Fibroblast of mammary gland (primary cell): ENCODE results near the gene STARD4.

Source experiments
- DNase-seq: peaks from one replicate; pipeline ENCODE4 v3.0.0-alpha.2; 2010; ENCODE audit warnings: low read depth
- H3K4me3 ChIP-seq: 2 replicates; pipeline ENCODE4 v1.5.1; 2011; ENCODE audit warnings: low read depth, mild to moderate bottlenecking, low read length, moderate library complexity; ENCODE audit not compliant: control insufficient read depth
- TF ChIP-seq, protein P1 (sequence below): conservative IDR thresholded peaks from 2 replicates; pipeline ENCODE4 v1.5.1; 2011; ENCODE audit warnings: low read depth, low read length, inconsistent platforms; ENCODE audit not compliant: control insufficient read depth, insufficient read depth

STARD4 gene

DNA sequence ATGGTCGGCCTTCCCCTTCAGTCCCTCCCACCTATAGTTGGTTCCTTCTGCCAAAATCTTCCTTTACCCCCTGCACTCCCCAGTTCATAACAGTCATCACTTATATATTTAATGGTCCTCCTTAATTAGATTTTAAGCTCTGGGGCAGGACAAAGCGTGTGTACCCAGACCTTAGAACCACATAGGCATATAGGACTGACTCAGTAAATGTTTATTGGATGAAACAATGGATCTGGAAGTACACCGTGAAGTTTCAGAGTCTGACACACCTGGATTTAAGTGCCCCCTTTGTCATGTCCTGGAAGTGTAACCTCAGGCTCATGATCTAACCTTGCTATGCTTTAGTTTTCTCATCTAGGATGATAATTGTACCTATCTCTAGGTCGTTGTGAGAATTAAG lies 32.0 kb downstream of the STARD4 start:
- no peak overlapping the region for H3K4me3 ChIP-seq
- no peak for DNase-seq
- TF ChIP-seq, protein P1, sequence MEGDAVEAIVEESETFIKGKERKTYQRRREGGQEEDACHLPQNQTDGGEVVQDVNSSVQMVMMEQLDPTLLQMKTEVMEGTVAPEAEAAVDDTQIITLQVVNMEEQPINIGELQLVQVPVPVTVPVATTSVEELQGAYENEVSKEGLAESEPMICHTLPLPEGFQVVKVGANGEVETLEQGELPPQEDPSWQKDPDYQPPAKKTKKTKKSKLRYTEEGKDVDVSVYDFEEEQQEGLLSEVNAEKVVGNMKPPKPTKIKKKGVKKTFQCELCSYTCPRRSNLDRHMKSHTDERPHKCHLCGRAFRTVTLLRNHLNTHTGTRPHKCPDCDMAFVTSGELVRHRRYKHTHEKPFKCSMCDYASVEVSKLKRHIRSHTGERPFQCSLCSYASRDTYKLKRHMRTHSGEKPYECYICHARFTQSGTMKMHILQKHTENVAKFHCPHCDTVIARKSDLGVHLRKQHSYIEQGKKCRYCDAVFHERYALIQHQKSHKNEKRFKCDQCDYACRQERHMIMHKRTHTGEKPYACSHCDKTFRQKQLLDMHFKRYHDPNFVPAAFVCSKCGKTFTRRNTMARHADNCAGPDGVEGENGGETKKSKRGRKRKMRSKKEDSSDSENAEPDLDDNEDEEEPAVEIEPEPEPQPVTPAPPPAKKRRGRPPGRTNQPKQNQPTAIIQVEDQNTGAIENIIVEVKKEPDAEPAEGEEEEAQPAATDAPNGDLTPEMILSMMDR: no peak

DNA sequence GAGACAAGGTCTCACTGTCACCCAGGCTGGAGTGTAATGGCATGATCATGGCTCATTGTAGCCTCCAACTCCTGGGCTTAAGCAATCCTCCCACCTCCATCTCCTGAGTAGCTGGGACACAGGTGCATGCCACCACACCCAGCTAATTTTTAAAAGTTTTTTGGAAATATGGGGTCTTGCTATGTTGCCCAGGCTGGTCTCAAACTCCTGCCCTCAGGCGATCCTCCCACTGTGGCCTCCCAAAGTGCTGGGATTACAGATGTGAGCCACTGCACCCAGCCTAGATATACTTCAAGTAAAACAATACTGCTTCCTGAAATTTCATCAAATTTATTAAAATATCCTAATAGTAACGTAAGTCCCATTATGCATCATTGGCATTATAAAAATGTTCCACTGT lies 33.4 kb downstream of the STARD4 start:
- no peak overlapping the region for H3K4me3 ChIP-seq
- DNase-seq: no peak
- TF ChIP-seq, protein P1: no peak

GRCh38 chr5:111478266-111478665 lies 34.1 kb downstream of the STARD4 start:
- no peak overlapping the region for H3K4me3 ChIP-seq
- TF ChIP-seq, protein P1: peak; percentile 32
- peak; percentile 38 for DNase-seq

DNA sequence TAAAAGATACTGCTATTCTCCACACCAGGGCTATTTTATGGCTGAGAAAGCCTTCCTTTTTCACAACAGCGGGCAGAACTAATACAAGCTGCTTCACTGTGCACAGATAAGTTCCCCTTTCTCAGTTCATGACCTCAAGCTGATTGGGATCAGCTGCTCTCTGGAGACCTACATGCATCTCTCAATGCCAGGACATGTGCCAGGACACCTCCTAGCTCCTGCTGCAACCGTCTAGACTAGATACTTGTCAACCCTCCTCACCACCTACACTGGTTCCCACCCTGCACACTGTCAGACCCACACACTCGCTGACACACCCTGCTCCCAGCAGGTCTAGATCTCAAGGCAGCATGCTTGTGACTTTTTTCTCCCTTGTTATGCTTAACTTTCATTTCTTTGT lies 39.8 kb downstream of the STARD4 start:
- no peak overlapping the region for H3K4me3 ChIP-seq
- no peak for DNase-seq
- TF ChIP-seq, protein P1: no peak

DNA sequence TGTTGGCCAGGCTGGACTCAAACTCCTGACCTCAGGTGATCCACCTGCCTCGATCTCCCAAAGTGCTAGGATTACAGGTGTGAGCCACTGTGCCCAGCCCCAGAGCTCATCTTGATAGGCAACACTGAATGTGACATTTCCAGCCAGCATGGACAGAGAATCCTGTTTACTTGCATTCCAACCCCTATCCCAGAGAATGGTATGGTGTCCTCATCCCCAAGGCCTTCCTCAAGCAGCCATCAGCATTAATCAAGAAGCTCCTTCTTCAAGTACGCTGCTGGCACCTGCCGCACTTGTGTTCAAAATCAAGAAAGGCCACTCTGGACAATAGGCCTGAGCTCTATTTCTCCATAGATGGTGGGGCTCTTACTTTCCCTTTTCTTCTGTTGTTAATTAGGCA lies 40.2 kb downstream of the STARD4 start:
- no peak overlapping the region for H3K4me3 ChIP-seq
- TF ChIP-seq, protein P1: no peak
- no peak for DNase-seq

GRCh38 chr5:111469903-111470302 lies 42.4 kb downstream of the STARD4 start:
- no peak for DNase-seq
- no peak overlapping the region for H3K4me3 ChIP-seq
- TF ChIP-seq, protein P1: no peak

DNA sequence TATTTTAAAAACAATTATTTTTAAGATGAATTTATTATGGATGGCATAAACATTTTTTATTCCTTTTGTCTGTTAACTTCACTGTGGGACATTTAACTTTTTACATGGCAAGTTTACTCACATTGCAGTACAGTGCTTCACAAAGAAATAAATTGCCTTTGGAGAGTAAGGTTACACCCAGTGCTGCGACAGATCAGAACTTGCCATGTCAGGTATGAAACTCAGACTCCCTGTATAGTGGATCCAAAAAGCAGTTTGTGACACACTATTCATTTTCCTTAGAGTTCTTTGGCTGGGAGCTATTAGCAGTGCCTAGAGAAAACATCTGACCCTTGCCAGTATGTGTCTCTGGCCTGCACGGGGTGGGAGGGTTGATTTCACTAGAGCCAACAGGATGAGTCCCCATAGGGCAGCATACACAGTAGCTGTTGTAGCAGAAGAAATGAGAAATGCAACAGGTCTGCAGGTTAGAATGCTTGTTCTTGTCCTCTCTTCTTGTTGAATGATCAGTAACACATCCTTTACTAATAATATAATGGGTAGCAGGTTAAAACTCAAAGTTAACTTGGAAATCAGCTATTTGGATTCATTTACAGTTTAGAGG lies 42.9 kb downstream of the STARD4 start:
- H3K4me3 ChIP-seq: no peak overlapping the region
- no peak for DNase-seq
- TF ChIP-seq, protein P1: no peak
